Endothelial cell of umbilical vein (primary cell): ENCODE data around the gene SLC34A1.

ENCODE experiments used
- CTCF ChIP-seq, 2 donors: IDR thresholded peaks; 1 replicate in 1 of 2; 2 replicates in 1 of 2; pipeline ENCODE4 v1.5.1; 2011; ENCODE audit warnings: low read length in 2 of 2, mild to moderate bottlenecking in 2 of 2, moderate library complexity in 2 of 2, control low read depth in 1 of 2, inconsistent platforms in 1 of 2, low read depth in 1 of 2; ENCODE audit not compliant: insufficient read depth in 1 of 2; ENCODE audit errors: extremely low read depth in 1 of 2
- EZH2 ChIP-seq: IDR thresholded peaks from 2 replicates; pipeline ENCODE4 v1.6.1; 2012; ENCODE audit warnings: borderline replicate concordance, low read depth, mild to moderate bottlenecking, moderate library complexity, low read length, inconsistent platforms; ENCODE audit not compliant: severe bottlenecking
- FOS ChIP-seq: IDR thresholded peaks from 2 replicates; pipeline ENCODE4 v1.6.1; 2011; ENCODE audit warnings: mild to moderate bottlenecking, low read length, moderate library complexity, borderline replicate concordance; ENCODE audit not compliant: insufficient read depth
- POLR2A ChIP-seq: IDR thresholded peaks from 2 replicates; pipeline ENCODE4 v1.6.1; 2012; ENCODE audit warnings: low read depth, mild to moderate bottlenecking, control low read depth, low read length
- POLR2AphosphoS5 ChIP-seq: IDR thresholded peaks from 2 replicates; pipeline ENCODE4 v1.6.1; 2012; ENCODE audit warnings: low read depth, mild to moderate bottlenecking, control low read depth, low read length, moderate library complexity; ENCODE audit not compliant: insufficient read depth

GRCh38 chr5:177409043-177409801 is 25.0 kb downstream of the SLC34A1 start, which contains the start of gene F12:
- TF ChIP-seq CTCF (IDR thresholded peaks at IDR 0.05; ENCODE audit: extremely low read depth in 1 of 2, insufficient read depth in 1 of 2, low read depth in 1 of 2, low read length in 2 of 2) (no peak), POLR2AphosphoS5 (no peak), EZH2 (no peak), POLR2A (no peak), FOS (no peak)
